Neural progenitor cell (in vitro differentiated cells): ENCODE data around the gene L1TD1.

ENCODE experiments used
- CTCF ChIP-seq: fragments of 200-600 bp; sonication (generic); IDR thresholded peaks from 2 replicates; pipeline ENCODE4 v1.5.1; 2017; ENCODE audit warnings: antibody characterized with exemption, mild to moderate bottlenecking
- EZH2 ChIP-seq: fragments of 200-600 bp; sonication (generic); IDR thresholded peaks from 2 replicates; pipeline ENCODE4 v1.6.1; 2017; ENCODE audit warnings: antibody characterized with exemption, mild to moderate bottlenecking, moderate library complexity
- EZH2phosphoT487 ChIP-seq: fragments of 200-600 bp; sonication (generic); IDR thresholded peaks from 2 replicates; pipeline ENCODE4 v1.6.1; 2017; ENCODE audit warnings: antibody characterized with exemption

- TF ChIP-seq CTCF: no peak
- no peak for TF ChIP-seq EZH2
- TF ChIP-seq EZH2phosphoT487: no peak
These were observed 3.6 kb downstream of the L1TD1 start for GRCh38 chr1:62198069-62198780.
